ENCODE measurements around the gene CTU2. TPM values are rescaled to one million over a fixed set of nuclear protein-coding genes. Genes with fewer than 3 reads are reported as not detected.

The CTU2 gene
- polyA plus RNA-seq, 5 donors: 7.9 to 19.2 (median 13.4) TPM

DNA sequence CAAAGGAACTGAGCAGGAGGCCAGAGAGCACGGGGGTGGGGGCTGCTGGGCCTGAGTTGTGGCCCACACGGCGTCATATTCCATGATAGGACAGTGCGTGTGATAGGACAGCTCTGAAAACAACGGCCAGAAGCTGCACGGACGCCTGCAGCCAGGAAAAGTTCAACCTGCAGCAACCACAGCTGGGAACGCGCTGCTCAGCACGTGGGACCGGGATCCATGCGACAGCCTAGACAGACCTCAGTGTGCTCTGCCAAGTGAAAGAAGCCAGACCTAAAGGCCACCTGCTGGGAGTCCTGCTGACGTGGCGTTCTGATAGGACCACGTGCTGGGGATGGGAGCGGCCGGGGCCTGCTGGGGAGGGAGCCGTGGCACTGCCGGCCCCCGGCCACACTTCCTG is 21.6 kb downstream of the CTU2 start:
- DNase-seq: no peak

DNA sequence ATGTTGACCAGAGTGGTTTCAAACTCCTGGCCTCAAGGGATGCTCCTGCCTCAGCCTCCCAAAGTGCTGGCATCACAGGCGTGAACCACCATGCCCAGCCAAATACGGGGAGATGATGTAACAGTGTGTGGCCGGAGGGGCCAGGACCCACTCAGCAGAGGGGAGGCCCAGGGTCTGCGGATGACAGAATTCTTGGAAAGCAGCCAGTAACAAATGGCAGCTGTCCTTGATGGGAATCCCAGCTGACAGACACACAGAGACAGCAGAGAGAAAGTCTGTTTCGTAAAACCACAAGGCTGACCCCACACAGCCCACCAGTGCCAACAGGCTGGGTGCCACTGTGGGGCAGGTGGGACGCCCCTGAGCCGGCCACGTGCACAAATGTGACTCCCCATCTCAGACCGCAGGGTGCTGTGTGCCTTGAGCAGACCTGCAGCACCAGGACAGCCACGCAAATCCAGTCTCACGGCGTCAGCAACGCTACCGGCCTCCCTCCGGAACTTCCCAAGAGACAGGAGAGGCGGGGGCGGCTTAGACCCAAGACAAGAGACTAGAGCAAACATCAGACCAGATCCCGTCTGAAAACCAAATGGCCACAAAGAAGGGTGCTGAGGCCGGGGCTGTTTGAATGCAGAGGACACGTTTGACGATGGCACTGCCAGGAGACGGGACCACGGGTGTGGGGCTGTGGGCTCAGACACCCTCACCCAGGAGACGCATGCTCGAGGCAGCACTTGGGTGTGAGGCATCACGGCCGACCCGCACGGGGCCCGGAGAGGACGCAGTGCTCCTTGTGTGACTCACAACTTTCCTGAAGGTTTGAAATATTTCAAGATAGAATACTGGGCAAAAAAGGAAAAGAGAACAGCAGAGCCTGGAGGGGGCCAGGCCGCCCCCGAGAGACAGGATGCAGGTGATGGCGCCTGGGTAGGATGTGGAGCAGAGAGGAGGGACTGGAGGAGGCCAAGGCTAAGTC is 24.6 kb downstream of the CTU2 start:
- no peak for DNase-seq

DNA sequence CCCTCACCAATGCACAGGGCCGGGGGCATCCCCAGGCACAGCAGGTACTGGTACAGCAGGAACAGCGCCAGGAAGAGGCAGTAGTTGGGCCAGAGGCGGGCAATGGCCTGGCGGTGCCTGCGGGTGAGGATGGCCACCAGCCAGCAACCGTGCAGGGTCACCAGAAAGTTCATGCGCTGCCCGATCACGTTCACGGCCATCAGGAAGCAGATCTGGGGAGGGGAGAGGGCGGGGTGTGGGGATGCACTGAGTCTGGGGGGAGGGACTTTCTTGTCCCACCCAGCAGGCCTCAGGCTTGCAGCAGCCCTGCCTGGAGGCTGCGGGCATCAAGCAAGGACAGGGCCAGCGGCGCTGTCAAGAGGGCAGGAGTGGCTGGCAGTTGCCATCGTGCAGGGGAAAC is 25.4 kb downstream of the CTU2 start:
- DNase-seq: no peak

DNA sequence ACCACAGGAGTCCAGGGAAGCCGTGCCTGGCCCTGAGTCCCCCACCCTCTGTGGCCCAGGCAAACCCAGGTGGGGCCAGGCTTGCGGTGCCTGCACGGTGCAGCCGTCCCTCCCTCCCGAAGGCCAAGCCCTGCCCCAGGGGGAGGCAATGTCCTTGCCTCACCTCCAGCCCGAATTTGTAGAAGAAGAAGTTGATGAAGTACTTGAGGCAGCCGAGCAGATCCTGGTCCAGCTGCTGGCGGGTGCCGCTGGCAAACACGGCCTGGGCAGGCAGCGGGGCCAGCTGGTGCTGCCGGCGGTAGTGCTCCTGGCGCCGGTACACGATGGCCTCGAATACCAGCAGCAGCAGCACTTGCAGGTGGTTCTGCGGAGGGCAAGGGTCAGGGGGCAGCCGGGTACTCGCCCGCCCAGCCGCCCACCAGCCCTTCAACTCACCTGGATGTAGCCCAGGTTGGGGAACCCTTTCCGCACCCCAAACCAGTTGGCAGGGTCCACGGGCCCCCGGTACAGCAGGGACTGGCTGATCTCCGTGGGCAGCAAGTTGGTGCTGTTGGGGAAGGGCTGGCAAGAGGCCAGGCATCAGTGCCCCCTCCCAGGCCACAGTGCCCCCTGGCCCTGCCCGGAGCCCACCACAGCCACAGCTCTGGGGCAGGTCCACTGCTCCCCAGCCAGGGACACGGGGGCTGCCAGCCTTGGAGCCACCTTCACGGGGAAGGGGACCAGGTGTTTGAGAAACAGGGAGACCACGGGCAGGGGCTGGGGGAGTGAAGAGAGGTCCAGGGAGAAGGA is 26.1 kb downstream of the CTU2 start:
- no peak for DNase-seq

DNA sequence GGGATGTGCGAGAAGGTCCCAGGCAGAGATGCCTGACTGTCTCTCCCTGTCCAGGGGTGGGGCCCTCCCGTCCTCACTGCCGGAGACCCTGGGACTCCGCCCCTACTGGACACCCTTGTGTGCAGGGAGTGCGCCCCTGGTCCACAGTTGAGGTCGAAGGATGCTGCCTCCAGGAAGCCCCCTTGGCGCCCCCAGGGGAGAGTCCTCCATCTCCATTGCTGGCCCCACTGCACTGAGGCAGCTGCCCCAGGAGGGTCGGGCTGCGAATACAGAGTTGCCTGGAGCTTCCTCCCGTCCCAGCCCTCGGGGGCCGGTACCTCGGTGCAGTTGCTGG is 26.6 kb downstream of the CTU2 start:
- DNase-seq: no peak

DNA sequence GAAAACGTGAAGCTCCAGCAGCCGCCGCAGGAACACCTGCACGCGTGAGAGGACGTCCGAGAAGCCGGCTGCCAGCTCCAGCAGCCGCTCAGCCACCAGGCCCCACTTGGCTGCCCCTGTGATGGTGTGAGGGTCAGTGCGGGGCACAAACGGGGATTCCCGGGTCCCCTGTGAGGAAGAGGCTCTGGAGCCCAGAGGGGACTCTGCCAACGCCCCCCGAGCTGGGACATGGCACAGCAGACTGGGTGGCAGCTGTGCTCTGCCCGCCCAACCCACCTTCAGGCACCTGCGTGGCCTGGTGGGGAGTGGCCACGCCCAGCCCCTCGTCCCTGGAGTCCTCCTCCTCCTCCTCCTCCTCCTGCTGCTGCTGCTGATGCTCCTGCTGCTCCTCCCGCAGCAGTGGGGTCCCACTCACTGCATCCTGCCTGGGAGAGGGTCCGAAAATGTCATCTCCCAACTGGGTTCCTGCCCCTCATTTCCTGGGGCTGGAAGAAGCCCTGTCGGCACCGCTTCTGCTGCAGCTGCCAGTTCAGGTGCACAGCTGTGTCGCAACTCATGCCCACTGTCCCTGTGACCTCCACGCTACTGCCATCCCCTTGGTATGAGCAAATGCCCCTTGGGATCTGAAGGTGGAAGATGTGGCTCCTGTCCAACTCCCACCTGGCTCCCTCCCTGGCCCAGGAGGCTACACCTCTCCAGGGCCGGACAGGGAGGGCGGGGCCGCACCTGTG is 27.5 kb downstream of the CTU2 start:
- no peak for DNase-seq

DNA sequence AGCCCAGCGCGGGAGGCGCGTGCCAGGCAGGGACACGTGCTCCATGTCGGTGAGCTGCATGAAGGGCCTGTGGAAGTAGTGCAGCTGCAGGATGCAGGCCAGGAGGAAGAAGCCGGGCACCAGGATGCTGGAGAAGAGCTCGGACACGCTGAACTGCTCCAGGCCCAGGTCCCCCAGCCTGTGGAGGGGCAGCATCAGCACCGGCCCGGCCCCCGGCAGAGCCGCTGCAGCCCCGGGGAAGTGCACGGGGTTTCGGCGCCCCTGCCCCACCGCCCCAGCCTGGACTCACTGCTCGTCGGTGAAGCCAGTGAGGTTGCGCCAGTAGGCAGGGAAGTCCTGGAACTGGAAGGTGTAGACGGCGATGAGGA is 28.0 kb downstream of the CTU2 start:
- no peak for DNase-seq

DNA sequence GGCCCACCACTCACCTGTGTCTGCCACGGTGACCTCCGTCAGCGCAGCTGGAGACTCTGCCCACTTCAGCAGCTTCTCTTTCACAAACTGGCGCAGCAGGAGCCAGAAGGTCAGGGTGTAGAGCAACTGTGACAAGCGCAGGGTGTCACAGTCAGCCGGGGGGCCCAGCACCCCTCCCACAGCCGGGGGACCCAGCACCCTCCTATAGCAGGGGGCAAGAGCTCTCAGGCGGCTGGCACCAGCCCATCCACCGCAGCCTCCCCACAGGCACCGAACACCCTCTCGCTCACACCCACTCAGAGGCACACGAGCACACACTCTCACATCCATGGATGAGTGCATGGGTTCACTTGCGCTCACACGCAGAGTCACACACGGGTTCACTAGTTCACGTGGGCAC is 28.8 kb downstream of the CTU2 start:
- no peak for DNase-seq

DNA sequence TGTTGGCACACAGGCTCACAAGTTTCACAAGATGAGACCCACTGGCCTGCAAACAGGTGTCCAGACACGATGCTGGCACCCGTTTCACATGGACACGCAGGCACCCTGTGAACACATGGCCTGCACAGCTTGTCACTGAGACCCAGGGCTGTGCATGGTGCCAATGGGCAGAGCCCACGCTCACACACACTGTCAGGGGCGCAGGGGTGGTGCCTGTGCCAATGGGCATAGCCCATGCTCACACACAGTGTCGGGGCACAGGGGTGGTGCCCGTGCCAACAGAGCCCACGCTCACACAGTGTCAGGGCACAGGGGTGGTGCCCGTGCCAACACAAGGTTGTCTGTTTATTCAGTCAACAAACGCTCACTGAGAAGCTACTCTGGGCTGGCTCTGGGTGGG is 29.3 kb downstream of the CTU2 start:
- DNase-seq: no peak

DNA sequence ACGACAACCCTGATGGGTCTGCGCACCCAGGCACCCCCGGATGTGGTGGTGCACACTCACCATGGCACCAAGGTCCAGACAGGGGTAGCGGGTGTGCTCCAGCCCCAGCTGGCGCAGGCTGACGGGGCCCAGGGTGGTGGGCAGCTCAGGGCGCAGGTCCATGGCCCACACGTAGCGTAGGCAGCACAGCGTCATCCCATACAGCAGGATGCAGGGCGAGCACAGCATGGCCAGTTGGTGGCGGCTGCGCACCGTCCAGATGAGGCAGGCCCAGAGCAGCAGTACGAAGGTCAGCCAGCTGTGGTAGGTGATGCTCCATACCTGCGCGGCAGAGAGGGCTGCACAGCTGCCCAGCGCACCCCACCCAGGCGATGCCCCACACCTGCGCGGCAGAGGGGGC is 29.8 kb downstream of the CTU2 start:
- DNase-seq: no peak

DNA sequence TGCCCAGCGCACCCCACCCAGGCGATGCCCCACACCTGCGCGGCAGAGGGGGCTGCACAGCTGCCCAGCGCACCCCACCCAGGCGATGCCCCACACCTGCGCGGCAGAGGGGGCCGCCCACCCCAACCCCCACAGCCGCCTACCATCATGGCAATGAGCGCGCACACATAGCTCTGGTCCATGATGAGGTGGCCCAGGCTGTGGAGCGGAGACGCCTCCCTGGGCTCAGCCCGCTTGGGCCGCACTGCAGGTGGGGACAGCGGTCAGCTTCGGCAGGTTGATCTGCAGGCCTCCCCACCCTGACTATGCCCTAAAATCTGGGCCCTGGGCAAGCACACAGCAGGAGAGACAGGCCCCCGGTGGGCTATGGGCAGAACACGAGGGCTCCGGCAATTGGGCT is 30.2 kb downstream of the CTU2 start:
- no peak for DNase-seq

DNA sequence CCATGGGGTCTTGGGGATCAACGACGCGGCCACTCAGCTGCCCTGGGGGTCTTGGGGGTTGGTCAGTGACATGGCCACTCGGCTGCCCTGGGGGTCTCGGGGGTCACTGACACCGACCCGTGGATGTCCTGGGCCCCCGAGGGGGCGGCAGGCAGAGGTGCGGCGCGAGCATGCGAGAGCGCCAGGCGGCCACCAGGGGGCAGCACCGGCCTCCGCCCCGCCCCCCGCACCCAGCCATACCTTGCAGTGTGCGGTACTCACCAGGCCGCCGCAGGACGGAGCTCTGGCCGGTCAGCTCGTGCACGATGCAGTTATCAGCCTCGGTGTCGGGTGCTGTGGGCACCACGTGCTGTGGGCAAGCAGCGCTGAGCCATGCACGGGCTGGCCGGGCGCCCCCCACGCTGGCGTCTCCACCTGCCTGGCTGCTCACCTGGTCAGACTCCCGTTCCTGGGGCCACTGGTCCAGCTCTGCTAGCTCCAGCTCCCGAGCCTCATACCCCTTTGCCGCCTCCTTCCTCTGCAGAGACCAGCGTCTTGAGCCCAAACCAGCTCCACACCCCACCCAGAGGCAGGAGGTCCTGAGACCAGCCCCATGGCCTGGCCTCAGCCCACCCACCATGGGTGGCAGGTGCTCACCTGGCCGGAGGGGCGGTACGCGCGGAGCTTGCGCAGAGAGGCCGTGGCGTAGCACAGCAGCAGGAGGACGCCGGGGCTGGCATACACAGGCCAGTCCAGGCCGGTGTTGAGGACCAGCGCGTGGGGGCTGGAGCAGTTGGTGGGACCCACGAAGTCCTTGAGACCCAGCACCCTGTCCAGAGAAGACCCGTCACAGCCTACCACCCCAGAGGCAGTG is 31.2 kb downstream of the CTU2 start:
- peak in 1 of 2 donors; percentile 46 for DNase-seq

DNA sequence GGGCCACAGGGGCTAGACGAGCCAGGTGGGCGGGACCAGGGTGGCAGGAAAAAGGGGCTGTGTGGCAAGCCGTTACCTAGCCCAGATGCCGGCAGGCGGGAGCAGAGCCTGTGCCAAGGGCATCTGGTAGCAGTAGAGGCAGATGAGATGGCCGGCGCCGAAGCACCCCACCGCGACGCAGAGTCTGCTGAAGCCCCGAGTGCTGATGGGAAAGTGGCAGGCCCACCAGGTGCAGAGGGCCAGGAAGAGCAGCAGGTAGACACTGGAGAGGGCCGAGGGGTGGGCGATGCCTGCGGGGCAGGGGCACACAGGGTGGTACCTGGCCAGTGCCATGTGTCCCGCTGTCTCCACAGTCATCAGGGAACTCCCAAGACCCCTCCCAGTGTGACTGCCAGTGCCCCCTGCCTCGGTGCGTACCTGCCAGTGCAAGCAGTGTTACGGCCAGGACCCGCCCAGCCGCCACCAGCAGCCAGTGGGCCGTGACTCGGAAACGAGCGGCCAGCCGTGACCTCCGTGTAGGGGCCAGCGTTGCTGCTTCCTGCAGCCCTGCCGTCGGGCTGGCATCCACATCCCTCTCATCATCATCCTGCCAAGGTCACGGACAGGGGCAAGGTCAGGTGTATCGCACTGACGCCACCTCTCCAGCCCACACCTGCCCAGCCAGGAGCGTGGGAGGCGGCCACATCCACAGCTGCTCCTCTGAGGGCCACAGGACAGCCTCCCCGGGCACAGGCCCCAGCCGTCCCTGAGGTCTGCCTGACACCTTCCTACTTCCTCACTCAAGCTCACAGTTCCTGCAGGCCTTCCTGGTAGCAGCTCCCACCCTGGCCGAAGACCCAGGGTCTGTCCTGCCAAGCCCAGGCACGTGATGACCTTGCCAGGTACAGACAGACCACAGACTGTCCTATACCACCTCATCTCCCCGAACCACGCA is 32.1 kb downstream of the CTU2 start:
- no peak for DNase-seq

DNA sequence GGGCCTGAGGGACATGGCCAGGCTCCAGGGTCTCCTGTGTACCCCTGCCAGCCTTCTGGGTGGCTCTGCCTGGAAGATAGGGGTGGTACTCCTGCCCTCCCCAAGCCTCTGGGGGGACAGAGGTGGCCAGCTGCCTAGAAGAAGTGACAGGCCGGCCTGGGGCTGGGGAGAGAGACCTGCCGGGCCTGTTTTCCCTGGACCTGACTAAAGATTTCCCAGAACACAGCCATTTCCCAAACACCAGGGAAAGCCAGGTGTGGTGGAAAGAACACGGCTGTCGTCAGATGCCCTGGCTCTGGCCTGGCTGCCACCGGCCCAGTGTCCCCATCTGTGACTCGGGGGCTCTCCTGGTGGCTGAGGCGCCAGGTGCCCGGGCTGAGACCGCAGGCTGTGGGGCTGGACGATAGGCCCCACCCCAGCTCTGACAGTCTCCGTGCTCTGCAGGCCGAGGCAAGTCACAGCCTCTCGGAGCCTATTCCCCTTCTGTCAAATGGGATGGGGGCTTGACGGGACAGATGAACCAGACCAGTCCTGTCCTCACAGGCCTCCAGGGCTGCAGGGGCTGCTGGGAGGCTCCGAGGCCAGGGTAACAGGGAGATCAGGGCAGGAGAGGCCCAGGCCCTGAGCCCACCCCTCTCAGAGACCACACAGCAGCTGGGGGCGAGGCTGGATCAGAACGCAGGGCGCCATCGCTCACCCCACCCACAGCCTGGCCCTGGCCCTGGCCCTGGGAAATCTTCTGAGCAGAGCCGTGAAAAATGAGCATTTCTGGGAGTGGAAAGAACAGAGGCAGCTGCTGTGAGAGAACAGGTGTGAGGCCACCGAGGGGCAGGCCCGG is 33.1 kb downstream of the CTU2 start:
- no peak for DNase-seq

DNA sequence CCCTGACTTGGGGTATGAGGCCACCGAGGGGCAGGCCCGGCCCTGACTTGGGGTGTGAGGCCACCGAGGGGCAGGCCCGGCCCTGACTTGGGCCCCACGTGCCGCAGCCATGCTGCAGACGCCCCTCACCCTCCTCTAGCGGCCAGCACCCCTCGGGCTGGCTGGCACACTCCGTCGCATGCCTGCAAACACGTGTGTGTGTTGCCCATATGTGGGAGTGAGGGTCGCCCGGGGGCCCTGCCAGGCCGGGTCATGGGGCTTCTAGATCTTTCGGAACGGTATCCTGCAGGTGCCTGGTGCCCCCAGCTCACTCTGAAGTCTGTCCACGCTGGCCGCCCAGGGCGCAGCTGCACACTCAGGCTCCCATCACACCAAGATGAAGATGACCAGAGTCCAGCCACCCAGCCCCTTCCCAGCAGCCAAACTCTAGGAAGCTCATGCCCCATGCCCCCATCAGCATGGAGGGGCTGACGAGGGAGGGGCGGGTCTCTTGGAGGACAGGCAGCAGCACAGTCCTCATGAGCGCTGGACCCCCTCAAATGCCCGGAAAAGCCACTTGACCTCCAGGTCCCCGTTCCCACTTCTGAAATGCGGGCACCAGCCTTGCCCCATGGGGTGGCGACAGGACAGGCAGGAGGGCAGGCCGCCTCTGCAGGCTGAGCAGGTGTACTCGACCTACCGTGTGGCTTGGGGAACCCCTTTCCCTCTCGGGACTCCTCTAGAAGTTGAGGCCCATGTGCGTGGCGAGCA is 33.8 kb downstream of the CTU2 start:
- no peak for DNase-seq

DNA sequence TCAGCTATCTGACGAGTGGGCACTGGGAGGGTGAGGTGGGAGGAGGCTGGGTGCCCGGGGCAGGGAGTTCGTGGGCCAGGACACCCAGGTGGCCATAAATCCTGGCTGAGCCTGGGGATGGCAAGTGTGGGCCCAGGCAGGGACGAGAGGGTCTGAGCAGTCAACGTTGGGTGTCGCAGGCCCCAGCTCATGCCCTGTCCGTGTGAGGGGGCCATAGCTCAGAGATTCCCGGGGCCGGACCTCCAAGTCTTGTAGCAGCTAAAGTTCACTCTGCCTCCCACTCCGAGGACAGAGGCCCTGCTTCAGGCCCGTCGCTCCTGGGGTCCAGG is 34.4 kb downstream of the CTU2 start:
- no peak for DNase-seq

DNA sequence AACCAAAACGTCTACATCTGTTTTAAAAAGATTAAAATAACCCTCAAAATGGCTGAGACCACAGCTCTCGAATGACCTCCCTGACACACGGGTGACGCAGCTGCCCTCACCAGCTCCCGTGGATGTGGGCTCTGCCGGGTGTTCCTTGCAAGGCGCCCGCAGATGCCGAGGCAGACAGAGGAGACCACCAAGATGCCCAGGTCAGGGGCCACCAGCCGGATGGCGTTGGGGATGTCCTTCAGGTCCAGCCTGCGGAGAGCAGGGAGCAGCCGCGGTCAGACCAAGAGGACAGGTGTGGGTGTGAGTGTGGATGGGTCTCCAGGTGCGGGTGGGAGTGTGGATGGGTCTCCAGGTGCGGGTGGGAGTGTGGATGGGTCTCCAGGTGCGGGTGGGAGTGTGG is 35.1 kb downstream of the CTU2 start:
- no peak for DNase-seq

DNA sequence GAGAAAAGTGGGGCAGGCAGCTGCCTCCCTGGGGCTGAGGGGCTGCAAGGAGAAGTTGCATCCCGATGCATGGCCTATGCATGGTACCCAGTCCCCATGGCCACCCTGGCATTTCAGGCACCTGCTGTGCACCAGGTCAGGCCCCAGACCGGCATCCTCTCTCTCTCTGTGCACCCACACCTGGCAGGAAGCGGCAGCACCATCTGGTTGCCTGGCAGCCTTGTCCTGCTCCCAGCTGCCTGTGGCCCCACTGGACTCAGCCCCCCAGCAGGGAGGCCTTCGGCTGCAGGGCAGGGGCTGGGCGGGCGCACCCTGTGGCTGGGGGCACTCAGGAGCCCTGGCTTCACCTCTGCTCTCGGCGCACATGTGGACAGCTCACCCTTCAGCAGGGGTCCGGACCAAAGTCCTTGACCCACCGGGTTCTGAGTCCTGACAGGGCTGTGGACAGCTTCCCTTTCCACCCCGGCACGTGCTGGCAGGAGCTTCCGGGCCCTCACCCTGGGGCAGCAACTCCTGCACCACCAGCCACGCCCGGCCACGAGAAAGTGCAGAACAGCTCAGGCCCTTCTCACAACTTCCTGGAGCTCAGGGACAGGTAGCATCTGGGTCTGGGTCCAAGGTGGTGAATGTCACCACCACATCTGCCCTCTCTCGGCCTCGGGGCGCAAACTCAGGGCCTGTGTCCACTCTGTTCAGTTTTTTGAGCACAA is 36.7 kb downstream of the CTU2 start:
- DNase-seq: no peak

All from right lung (tissue), 5 donors.